Muscle of back (tissue), 13 donors: ENCODE results near the gene MBD3L2B. TPM values are rescaled to one million over a fixed set of nuclear protein-coding genes. Genes with fewer than 3 reads are reported as not detected.
"Not testable (repeated sequence)": the region's sequence is repeated elsewhere in the genome, so short reads cannot be mapped to it uniquely, and the experiment has no call there.

Source experiments
- DNase-seq, 3 donors: peaks; one replicate each; pipeline versions ENCODE4 v3.0.0 to v3.0.0-alpha.2; 2013
- long read RNA-seq, 9 donors: transcript quantifications; one replicate each; lab custom pipeline, GENCODE V29; 2026
- polyA plus RNA-seq, 10 donors: library from polyadenylated mRNA; unstranded; fragments of 120-200 nt; gene quantifications; one replicate each; pipeline ENCODE4 v1.2.1, GENCODE V29; 2013; ENCODE audit not compliant: insufficient read length in 10 of 10

The MBD3L2B gene
- polyA plus RNA-seq = not detected
- long read RNA-seq, donor 1 = 0 reads
- long read RNA-seq, donor 2 = 0 reads
- long read RNA-seq, donor 3 = 0 reads
- long read RNA-seq, donor 4 = 0 reads
- long read RNA-seq, donor 5 = 0 reads
- long read RNA-seq, donor 6 = 0 reads
- long read RNA-seq, donor 7 = 0 reads
- long read RNA-seq, donor 8 = 0 reads
- long read RNA-seq, donor 9 = 0 reads

- not testable (repeated sequence) for DNase-seq
These were observed at the start of gene MBD3L2B for GRCh38 chr19:7021331-7021730. TSS of gene MBD3L2B (minus strand) at chr19:7021431. CDS start at chr19:7021397, 34 bp downstream.

DNA sequence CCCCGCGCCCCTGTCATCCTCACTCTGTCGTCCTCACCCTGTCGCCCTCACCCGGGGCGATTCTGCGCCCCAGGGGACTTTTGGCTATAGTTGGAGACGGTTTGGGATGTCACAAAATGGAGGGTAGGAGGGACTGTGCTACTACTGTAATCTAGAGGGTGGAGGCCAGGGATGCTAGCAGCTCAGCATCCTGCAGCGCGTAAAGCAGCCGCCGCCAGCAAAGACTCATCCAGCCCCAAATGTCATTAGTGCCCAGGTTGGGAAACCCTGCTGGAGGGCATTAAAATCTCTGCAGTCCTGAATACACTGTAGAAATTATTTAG lies 48.6 kb upstream of the MBD3L2B start:
- no peak for DNase-seq

DNA sequence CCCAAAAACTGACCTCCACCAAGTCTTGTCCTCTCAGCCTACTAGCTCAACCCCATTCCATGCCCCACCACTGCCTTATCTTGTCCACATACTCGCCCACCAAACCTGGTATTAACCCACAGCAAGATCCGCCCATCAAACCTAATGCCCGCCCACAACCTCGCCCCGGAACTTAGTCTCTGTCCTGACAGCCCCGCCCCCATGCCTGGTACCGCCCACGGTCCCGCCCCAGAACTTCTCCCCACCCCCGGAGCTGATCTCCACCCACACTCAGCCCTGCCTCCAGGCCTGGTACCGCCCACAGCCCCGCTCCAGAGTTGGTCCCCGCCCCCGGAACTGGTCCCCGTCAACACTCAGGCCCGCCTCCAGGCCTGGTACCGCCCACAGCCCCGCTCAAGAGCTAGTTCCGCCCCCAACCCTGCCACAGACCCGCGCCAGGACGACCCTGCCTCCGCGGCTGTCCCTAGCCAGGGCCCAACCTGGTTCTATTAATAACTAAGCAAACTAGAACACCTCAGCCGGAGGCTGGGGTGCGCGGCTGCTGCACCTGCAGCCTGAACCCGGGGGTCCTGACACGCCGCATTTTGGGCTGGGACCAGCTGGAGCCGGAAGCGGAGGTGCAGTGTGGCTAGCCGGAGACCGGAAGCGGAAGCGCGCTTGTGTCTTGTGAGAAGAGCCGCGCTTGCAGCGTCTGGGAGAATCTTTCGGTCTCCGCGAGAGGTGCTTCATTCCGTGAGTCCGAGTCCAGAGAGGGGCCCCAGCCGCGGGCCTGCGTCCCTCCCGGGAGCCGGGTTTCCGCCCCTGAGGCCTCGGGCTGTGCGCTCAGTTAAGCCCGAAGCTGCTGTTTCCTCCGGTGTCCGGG lies 48.0 kb upstream of the MBD3L2B start, which contains the start of gene ZNF557:
Gene ZNF557 (plus strand): TSS at position 662 of the 862 bp plus-strand sequence. CDS start 5,372 bp downstream, outside the sequence.
- DNase-seq = peak; percentile 96 to 99 (median 98)

- no peak for DNase-seq
These were observed 47.4 kb upstream of the MBD3L2B start for GRCh38 chr19:7068599-7068998.

DNA sequence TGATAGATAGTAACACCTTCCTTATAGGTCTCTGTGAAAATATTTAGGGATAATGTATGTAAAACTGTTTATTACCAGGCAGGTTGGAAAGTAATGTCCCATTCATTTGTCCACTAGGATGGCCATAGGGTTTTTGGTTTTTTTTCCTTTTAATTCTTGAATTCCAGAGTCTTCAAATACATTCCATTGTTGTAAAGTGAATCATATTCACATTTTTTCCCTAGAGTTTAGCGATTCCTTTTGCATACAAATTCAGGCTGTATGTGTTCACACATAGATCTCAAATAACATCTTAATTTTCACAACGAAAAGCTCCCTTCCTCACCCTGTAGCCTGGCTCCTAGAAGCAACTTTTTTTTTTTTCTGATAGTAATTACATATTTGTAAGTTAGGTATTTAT lies 46.5 kb upstream of the MBD3L2B start:
- no peak for DNase-seq

DNA sequence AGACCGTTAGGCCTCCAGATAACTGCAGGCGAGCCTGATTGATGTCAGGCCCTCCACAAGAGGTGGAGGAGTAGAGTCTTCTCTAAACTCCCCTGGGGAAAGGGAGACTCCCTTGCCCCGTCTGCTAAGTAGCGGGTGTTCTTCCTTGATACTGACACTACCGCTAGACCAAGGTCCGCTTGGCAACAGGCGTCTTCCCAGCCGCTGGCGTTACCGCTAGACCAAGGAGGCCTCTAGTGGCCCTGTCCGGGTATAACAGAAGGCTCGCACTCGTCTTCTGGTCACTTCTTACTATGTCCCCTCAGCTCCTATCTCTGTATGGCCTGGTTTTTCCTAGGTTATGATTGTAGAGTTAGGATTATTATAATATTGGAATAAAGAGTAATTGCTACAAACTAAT lies 45.9 kb upstream of the MBD3L2B start:
- not testable (repeated sequence) for DNase-seq

DNA sequence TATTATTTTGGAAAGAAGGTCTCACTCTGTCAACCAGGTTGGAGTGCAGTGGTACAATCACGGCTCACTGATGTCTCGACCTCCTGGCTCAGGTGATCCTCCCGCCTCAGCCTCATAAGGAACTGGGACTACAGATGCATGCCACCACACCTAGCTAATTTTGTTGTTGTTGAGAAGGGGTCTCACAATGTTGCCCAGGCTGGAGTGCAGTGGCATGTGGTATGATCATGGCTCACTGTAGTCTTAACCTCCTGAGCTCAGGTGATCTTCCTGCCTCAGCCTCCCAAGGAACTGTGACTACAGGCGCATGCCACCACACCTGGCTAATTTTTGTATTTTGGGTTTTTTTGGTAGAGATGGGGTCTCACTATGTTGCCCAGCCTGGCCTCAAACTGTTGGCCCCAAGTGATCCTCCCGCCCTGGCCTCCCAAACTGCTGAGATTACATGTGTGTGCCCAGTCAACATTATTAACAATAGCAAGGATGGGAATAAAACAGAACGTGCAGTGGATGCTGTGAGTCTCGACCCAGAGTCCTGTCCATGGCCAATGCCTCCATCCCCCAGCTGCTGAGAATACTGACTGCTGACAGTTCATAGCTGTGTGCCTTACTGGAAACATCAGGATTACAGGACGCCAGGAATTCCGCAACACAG lies 42.7 kb upstream of the MBD3L2B start:
- DNase-seq = no peak

DNA sequence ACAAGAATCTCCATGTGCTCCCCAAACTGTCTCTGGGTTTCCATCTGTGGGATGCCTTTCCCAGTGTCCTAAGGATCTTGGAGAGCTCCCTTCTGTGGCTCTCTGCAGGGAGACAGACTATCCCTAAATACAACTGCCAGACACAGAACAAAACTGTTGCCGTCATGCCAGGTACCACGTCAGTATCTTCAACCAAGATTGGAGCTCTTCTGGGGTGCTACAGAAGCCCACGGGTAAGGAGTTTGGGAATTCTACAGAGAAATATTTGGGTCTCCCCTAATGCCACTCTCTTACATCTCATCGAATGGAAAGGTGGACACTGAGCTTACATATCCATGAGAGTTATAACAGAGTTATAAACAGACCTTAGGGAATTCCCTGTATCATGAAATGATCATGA lies 42.1 kb upstream of the MBD3L2B start:
- no peak for DNase-seq

GRCh38 chr19:7059977-7060376 lies 38.7 kb upstream of the MBD3L2B start:
- DNase-seq = not testable (repeated sequence)

DNA sequence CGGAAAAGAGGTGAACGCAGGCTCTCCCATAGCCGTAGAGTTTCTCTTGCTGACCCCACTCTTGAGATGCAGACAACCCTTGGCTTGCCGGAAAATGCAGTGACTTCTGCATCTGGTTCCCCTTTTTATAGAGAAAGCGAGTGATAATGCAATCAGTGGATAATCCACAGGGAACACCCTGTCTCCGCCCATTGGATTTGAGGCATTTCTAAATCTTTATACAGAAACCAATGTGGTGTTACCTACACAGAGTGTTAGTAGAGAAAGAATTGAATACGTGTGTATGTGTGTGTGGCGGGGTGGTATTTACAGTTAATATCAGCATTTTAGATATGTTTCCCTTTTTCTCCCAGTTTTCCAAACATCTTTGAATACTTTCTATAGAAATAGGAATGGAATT lies 37.3 kb upstream of the MBD3L2B start, which contains the start of gene MBD3L3:
Gene MBD3L3 (minus strand): TSS at position 101 of the 400 bp plus-strand sequence. CDS start 71 bp downstream, at position 30.
- DNase-seq = not testable (repeated sequence)

DNA sequence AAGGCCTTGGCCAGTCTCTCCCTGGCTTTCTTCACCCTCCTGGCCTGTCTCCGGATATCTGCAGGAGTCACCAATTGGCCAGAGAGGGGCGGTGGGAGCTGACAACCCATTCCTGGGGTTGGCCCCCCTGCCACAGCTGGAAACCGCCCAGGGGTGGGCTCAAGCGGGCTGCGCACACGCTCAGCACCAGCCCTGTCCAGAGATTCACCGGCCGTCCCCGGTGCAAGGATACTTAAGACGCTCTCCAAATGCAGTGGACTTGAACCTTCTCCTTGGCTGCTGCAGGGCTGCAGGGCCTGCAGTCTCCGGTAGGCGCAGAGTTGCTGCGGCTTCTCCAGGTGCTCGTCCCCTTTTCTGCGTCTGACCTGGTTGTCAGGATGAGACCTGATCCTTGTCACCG lies 35.1 kb upstream of the MBD3L2B start:
- DNase-seq = not testable (repeated sequence)

DNA sequence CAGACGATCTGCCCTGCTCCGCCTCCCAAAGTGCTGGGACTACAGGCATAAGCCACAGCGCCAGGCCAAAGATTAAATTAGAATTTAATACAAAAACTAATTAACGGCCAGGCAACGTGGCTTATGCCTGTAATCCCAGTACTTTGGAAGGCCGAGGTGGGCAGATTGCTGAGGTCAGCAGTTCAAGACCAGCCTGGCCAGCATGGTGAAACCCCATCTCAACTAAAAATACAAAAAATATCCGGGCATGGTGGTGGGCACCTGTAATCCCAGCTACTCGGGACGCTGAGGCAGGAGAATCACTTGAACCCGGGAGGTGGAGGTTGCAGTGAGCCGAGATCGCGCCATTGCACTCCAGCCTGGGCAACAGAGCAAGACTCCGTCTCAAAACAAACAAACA lies 34.4 kb upstream of the MBD3L2B start:
- DNase-seq = not testable (repeated sequence)

GRCh38 chr19:7054635-7055368 lies 33.6 kb upstream of the MBD3L2B start:
- not testable (repeated sequence) for DNase-seq

DNA sequence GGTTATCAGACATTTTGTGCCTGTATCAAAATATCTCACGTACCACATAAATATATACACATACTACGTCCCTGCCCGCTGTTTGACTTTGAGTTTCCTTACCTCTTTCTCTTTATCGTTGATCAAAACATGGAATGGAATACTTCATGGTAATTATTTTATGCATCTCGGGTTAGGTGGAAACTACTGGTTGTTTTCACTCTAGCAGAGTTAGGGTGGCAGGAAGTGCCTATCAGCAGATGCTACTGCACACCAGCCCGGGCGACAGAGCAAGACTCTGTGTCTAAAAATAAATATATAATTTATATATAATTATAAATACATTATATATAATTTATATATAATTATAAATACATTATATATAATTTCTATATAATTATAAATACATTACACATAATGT lies 31.7 kb upstream of the MBD3L2B start:
- DNase-seq = not testable (repeated sequence)

DNA sequence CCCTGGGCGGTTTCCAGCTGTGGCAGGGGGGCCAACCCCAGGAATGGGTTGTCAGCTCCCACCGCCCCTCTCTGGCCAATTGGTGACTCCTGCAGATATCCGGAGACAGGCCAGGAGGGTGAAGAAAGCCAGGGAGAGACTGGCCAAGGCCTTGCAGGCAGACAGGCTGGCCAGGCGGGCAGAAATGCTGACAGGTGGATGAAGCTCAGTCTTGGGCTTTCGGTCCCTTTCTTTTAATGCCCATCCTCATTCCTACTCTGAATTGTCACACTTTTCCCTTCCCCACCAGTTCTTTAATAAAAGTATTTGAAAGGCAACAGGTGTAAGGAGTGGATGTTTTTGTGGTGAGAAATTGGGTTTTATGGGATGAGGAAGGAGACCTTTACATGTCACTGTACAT lies 30.2 kb upstream of the MBD3L2B start:
- not testable (repeated sequence) for DNase-seq

- not testable (repeated sequence) for DNase-seq
These were observed 27.8 kb upstream of the MBD3L2B start, which contains the start of gene MBD3L2 for GRCh38 chr19:7049021-7049420. TSS of gene MBD3L2 (plus strand) at chr19:7049321. CDS start at chr19:7049374, 53 bp downstream.

- DNase-seq = not testable (repeated sequence)
These were observed 20.3 kb upstream of the MBD3L2B start for GRCh38 chr19:7041563-7041962.

- DNase-seq = not testable (repeated sequence)
These were observed 18.8 kb upstream of the MBD3L2B start, which contains the start of gene MBD3L4 for GRCh38 chr19:7040079-7040478. TSS of gene MBD3L4 (minus strand) at chr19:7040179. CDS start at chr19:7040144, 35 bp downstream.

GRCh38 chr19:7030278-7030677 lies 9.0 kb upstream of the MBD3L2B start, which contains the start of gene MBD3L5:
TSS of gene MBD3L5 (plus strand) at chr19:7030578. CDS start at chr19:7030612, 34 bp downstream.
- not testable (repeated sequence) for DNase-seq

DNA sequence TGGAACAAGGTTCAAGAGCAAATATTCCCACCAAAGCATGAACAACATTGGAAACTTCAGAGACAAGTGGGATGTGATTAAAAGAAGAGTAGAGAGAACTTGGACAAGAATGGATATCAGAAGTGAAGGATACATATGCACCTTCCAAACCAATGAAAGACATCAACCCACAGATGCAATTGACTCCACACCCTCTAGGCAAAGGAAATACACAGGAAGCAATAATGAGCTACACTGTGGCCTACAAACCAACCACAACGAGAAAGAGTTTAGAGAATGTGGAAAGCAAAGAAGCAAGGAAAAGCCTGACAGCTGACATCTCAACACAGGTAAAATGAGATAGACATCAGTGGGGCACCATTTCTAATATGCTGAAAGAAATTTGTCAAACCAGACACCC lies 7.6 kb upstream of the MBD3L2B start:
- DNase-seq = not testable (repeated sequence)

GRCh38 chr19:7018828-7019227 lies 2.4 kb downstream of the MBD3L2B start:
- DNase-seq = no peak
